Embryonic facial prominence (tissue), 1 donor: ENCODE data around the gene C4orf46.
A peak's percentile ranks its signal among the peaks of the same experiment; 100 is the strongest.
"Not testable (repeated sequence)": the region's sequence is repeated elsewhere in the genome, so short reads cannot be mapped to it uniquely, and the experiment has no call there.

ENCODE experiments used
- DNase-seq: peaks from one replicate; pipeline ENCODE4 v3.0.0-alpha.2; 2016; ENCODE audit errors: extremely low spot score

Gene C4orf46

DNA sequence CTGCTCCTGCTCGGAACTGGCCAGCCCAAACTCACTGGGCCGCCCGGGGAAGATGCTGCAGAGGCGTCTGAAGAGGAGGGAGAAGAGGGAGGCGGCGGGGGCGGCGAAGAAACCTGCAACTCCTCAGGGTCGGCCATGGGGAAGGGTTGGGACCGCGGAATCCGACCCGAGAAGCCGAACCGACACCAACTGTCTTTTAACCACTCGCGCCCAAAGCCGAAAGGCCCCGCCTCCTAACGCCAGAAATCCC is at the start of gene C4orf46:
TSS of gene C4orf46 (minus strand) at position 223 of the 250 bp plus-strand sequence. CDS start at position 137, 86 bp downstream.
- no peak for DNase-seq

DNA sequence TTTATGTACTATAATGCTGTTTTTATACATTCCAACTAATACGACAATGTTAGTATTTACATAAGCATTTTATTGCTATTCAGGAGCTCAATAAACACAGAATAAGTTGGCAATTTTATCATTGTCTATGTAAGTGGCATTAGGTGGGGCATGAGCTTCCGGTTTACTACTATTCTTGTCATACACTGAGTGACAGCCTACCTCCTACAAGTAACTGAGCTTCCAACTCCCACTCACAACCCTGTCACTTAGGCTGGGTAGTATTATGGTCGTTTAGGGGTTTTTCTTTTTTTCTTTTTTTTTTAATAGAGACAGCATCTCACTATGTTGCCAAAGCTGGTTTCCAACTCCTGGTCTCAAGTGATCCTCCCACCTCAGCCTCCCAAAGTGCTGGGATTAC is 44.1 kb upstream of the C4orf46 start:
- DNase-seq = no peak

DNA sequence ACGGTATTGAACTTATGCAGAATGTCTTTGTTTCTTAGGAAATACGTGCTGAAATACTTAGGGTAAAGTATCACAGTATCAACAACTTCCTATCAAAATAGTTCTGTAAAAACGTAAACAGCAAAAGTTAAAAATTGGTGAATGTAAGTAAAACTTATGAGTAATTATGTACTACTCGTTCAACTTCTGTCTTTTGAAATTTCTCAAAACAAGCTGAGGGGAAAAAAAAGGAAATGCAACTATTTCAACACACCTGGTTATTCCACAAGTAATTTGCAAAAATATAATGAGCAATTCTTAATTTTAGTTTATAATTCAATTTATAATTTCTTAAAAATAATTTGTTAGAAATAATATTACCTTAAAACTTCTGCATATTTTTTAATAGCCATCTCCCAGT is 43.2 kb upstream of the C4orf46 start:
- no peak for DNase-seq

DNA sequence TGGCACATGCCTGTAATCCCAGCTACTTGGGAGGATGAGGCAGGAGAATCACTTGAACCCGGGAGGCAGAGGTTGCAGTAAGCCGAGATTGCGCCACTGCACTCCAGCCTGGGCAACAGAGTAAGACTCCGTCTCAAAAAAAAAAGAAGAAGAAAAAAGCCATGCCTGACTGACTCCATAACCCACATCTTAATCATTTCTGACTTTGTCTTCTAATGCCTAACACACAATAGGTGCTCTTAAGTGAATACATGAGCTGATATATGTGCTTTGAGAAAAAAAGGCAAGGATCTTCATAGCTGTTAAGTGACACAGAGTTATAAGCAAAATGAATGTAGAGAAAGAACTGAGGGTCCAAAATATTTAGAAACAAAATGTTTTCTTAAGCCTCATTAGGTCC is 40.9 kb upstream of the C4orf46 start:
- DNase-seq = not testable (repeated sequence)

DNA sequence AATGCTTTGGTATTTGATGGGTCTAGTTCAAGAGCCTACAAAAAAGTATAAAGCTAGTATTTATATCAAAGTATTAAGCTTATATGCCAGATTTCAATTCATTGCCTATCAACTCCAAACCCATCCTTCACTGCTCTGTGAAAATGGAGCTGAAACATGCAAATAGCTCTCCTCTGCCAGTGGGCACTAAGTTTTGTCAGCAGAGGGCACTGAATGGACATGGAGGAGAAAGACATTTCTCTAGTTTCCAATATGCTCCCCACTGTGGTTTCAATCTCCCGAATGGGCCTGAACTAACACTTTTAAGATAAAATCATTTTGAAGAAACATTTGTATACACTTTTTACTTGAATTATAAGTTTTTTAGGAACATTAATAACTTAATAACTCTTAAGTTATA is 39.1 kb upstream of the C4orf46 start:
- DNase-seq = no peak

DNA sequence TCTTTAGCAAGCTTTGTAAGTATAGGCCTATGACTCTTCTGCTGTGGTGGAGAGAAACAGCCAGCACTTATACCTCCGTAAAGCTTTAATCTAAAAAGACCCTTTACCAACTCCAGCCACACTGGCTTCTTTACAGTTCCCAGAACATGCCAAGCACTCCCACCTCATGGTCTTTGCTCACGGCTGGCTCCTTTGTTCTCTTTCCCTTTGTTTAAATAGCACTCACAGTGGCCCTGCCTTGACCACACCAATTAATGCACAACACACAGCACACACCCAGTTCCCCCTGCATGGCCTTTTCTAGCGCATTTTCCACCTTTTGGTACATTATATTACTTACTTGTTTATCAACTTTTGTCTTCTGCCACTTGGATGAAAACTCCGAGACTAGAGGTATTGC is 32.6 kb upstream of the C4orf46 start:
- no peak for DNase-seq

DNA sequence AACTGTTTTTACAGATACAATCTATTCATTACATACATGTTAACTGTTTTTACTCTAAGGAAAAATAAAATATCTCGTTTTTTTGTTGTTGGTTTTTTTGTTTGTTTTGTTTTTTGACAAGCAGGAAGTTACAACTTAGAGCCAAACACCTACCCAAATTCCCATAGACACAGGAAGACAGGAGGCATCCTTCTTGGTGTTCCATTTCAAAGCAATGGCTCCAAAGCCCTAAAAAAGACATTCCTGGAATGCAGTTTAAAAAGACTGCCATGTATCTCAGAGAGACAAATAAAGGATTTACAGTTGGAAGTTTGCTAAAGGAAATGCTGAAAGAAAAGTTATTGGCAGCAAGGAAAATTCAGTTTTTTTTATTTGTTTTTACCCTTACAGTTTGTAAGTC is 17.1 kb upstream of the C4orf46 start:
- DNase-seq = no peak

DNA sequence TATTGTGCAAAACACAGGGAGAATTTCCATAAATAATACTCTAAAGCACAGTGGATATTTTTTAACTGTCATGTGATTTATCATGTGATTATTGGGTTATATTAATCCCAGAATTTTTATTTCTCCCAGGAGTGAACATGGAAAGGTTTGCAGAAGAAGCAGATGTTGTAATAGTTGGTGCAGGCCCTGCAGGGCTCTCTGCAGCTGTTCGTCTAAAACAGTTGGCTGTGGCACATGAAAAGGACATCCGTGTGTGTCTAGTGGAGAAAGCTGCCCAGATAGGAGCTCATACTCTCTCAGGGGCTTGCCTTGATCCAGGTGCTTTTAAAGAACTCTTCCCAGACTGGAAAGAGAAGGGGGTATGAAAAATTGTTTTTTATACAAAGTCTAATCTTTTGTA is 10.4 kb upstream of the C4orf46 start:
- DNase-seq = no peak

DNA sequence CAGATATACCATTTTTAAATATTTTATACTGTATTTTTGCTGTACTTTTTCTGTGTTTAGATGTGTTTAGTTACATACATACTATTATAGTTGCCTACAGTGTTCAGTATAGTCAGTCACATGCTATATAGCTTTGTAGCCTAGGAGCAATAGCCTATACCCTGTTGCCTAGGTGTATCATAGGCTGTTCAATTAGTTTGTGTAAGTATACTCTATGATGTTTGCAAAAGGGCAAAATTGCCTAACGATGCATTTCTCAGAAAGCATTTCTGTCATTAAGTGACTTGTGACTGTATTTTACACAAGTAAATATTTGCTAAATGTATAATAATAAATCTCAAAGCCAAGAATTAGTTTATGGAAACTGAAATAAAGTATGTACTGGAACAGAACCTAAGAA is 9.9 kb upstream of the C4orf46 start:
- DNase-seq = no peak

DNA sequence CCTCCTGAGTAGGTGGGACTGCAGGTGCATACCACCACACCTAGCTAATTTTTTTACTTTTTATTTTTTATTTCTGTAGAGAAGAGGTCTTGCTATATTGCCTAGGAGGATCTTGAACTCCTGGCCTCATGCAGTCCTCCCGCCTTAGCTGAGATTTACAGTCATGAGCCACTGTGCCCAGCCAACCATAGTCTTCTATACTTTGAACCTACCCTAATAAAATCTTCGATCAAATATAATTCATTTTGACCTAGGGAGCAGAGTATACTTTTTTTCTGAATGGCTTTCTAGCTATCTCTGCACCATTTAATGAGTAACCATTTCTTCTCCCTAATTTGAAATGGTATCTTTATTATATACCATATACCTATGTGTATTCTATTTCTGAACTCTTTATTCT is 7.1 kb upstream of the C4orf46 start:
- no peak for DNase-seq

DNA sequence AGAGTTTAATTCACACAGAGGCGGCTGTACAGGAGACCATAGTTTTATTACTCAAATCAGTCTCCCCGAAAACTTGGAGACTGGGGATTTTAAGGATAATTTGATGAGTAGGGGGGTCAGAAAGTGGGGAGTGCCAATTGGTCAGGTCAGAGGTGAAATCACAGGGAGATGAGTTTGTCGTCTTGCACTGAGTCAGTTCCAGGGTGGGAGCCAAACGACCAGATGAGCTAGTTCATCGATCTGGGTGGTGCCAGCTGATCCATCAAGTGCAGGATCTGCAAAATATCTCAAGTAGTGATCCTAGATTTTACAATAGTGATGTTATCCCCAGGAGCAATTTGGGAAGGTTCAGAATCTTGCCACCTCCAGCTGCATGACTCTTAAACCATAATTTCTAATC is 4.4 kb upstream of the C4orf46 start:
- no peak for DNase-seq

DNA sequence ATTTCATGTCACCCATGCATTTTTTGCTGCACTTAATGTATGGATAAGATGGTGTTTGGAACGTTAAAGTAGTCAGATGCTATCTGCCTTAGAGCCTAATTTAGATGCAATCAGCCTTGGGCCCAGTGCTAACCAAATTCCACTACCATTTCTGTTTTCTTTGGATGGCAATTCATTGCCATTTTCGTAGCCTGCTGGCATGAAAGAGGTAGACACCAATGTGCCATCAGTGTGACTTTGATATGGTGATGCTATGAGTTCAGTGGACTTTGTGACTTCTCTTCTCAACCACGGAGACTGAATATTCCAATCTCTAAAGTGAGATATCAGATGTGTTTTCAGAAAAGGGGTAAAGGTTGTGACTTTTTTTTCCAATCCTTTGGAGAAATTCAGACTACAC is 1.9 kb upstream of the C4orf46 start:
- DNase-seq = no peak

DNA sequence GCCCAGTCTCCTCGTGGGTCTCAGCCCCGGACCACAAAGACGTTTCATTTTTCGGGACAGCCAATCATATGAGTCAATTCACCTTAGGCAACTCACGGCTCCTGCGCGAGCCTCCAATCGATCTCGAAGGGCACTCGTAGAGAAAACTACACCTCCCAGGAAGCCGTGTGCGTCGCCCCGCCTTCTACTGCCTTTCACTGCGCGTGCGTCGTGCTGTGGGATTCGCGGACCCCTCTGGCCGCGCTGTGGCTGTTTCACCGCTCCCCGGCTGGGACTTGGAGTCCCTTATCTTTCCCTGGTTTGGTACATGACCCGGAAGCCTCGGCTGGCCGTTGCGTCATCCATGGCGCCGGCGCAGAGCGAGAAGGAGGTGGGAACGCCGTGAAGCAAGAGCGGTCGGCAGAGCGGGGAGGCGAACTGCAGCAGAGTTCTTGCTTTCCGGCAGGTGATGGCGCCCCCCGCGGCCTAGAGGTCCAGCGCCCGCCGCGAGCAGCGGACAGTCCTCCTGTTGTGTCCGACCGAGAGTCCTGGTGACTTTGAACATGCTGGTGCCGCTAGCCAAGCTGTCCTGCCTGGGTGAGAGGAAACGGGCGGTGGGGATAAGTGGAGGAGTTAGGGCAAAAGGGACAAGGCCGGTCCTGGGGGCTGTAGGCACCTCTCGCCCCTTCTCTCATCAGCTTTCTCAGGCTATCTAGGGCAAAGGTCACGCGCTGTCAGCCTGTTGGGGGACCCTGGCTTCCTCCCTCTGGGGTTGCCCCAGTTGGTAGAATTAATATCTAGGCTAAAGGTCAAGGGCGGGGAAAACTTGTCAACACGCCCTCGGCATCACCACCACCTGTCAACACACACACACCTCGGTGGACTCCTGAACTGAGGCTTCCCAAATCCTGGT is 474 bp upstream of the C4orf46 start, which contains the start of gene ETFDH:
TSS of gene ETFDH (plus strand) at position 382 of the 892 bp plus-strand sequence. CDS start at position 543, 161 bp downstream.
- peak; percentile 98 for DNase-seq

DNA sequence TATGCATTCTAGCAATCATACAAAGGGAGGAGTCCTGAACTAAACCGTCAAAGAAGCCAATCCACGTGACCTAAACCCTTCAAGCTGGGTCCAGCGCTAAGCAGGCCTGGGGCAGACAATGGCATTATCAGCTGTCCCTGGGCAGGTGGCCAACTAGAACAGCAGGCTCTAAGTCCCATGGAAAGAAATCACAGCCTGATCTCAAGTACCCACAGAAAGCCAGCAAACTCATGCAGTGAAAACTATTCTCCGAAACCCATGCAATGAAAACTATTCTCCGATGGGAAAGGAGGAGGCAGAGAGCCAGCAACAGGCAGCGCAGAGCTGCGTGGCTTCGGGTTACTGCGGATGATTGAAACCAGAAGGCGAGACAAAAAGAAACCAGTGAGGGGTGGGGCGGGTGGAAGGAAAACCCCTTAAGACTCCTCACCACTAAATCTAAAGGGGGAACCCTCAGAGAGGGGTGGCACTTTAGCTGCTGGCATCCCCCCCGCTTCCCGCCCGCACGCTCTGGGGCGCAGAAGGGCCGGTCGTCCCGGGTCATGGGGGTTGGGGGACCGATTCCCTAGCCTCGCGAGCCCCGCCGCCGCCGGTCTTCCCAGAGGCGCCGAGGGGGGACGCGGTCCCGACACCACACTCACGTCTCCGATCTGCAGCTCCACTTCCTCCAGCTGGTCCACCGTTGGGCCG is 567 bp downstream of the C4orf46 start:
- DNase-seq = peak; percentile 86

DNA sequence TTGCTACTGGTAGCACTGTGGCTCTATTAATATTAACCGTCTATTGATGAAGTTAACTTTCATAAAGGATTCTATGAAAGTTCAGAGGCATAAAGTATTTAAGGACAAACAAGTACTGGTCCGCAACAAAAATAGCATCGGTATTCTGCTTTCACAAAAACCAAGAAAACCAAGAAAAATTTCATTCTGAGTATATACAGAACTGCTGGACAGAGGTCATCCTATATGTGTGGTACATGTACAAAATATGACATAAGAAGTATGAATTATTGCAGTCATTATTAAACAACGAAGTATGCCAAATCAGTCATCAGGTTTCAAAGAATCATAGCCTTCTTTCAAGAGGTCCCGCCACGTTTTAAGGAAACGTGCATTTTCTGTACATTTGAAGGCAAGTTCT is 2.4 kb downstream of the C4orf46 start:
- DNase-seq = no peak

DNA sequence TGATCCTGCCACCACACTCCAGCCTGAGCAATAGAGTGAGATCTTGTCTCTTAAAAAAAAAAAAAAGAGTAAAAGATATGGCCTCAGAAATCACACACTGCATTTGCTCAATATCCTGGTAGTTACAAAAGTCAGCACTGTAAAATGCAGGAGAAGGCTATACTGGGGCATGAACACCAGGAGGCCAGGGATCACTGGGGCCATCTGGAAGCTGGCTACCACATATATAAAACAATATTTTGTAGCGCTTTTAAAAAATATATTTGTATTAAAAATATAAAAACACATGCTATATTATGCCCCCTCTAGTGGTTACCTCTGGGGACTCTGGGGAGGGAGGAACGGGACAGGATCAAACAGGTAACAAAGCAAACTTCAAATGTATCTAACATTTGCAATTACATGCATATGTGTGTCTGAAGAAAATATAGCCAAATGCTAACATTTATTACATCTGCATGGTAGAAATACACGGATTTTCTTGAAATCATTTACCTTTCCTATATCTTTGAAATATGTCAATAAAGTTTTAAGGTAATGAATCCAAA is 4.0 kb downstream of the C4orf46 start:
- no peak for DNase-seq

DNA sequence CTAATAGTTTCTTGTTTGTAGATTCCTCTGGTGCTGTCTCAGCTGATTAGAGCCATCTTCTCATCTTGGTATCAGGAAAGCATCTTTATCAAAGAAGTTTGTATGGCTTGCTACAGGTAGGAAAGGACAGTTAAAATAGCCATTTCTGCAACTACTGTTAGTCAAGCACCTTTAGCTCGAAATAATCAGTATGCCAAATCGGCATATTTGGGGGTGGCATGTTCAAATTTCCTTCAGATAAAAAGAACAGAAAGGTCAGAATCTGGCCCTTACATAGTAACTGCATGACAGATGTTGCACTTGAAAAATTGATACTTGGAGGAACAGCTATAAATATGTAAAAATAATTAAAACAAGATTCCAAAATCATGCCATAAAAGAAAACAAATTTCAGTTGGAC is 4.8 kb downstream of the C4orf46 start:
- DNase-seq = no peak

DNA sequence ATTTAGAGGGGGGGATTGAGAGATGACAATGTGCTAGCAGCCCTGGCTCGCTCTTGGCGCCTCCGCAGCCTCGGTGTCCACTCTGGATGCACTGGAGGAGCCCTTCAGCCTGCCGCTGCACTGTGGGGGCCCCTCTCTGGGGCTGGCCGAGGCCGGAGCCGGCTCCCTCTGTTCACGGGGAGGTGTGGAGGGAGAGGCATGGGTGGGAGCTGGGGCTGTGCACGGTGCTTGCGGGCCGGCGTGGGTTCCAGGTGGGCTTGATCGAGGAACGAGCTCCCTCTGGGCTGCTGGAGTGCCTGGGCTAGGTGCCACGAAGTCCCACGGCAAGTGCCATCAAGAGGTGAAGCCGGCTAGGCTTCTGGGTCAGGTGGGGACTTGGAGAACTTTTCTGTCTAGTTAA is 6.9 kb downstream of the C4orf46 start:
- DNase-seq = no peak

DNA sequence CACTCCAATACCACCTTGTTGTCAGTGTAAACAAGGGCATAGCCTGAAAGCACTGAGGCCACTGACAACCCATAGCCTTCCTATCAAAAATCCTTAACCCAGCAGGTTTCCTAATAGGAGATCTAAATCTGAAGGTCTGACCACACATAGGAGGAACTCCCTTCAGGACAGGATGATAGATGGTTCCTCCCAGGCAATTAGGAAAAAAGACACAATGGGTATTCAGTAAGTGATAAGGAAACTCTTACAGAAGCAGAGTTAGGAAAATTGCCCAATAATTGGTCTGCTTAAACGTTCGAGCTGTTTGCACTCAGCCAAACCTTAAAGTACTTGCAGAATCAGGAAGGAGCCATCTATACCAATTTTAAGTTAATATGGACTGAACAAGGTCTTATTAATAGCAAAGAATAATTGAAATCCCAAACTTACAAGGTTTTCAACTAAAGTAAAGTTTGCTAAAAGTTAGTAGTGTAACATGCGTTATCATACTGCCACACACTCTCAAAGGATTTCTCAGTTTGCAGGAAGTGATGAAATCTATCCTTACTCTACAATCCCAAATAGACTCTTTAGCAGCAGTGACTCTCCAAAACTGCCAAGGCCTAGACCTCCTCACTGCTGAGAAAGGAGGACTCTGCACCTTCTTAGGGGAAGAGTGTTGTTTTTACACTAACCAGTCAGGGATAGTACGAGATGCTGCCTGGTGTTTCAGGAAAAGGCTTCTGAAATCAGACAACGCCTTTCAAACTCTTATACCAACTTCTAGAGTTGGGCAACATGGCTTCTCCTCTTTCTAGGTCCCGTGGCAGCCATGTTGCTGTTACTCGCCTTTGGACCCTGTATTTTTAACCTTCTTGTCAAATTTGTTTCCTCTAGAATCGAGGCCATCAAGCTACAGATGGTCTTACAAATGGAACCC is 7.7 kb downstream of the C4orf46 start:
- not testable (repeated sequence) for DNase-seq

DNA sequence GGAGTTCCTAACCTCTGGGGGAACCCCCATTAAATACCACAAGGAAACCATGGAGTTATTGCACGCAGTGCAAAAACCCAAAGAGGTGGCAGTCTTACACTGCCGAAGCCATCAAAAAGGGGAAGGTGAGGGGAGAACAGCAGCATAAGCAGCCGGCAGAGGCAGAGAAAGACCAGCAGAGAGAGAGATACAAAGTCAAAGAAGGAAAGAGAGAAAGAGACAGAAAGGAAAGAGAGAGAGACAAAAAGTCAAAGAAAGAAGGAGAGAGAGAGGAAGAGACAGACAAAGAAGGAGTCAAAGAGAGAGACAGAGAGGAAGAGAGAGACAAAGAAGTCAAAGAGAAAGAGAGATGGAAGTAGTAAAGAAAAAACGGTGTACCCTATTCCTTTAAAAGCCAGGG is 8.4 kb downstream of the C4orf46 start:
- DNase-seq = not testable (repeated sequence)

DNA sequence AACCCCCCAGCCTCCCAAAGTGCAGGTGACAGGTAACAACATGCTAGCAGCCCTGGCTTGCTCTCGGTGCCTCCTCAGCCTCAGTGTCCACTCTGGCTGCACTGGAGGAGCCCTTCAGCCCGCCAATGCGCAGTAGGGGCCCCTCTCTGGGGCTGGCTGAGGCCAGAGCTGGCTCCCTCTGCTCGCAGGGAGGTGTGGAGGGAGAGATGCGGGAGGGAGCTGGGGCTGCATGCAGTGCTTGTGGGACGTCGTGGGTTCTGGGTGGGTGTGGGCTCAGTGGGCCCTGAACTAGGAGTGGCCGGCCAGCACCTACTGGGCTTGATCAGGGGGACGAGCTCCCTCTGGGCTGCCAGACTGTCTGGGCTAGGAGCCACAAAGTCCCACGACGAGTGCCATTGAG is 14.4 kb downstream of the C4orf46 start:
- no peak for DNase-seq

DNA sequence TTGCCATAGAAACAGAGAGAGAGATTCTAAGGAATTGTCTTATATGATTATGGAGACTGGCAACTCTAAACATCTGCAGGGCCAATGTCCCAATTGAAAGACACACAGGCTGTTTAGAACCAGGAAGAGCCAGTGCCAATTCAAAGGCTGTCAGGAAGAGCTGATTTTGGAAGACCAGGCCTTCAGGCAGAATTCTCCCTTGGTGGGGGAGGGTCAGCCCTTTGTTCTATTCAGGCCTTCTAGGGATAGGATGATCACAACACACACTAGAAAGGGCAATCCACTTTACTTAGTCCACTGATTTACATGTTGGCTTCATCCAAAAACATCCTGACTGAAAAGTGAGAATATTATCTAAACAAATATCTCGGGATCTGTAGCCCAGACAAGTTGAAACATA is 15.2 kb downstream of the C4orf46 start:
- DNase-seq = no peak
